Astrocyte of the cerebellum (primary cell): ENCODE measurements around the gene ATP6V0D1.

Experiments
- DNase-seq: peaks from one replicate; pipeline ENCODE4 v3.0.0-alpha.2; 2011; ENCODE audit warnings: low read depth
- H3K4me3 ChIP-seq: 2 replicates; pipeline ENCODE4 v1.5.1; 2011; ENCODE audit warnings: mild to moderate bottlenecking, low read depth, low read length, moderate library complexity
- CTCF ChIP-seq: IDR thresholded peaks from 2 replicates; pipeline ENCODE4 v1.5.1; 2012; ENCODE audit warnings: low read length, low read depth, moderate library complexity, mild to moderate bottlenecking; ENCODE audit errors: missing control alignments
- in situ Hi-C: cut with HindIII; loops from 2 replicates; pipeline ENCODE4 v1.10.0; 2017; ENCODE audit warnings: low sequenced_read_pairs

ATP6V0D1 gene

GRCh38 chr16:67446968-67447507, 33.9 kb downstream of the ATP6V0D1 start:
- DNase-seq: no peak
- H3K4me3 ChIP-seq: no peak overlapping the region
- in situ Hi-C loops: loop anchor here (10.0 kb wide), 2 partner anchors 92 to 182 kb away; no protein-coding TSS in a partner anchor
- TF ChIP-seq CTCF: no peak

GRCh38 chr16:67445913-67446907, 34.7 kb downstream of the ATP6V0D1 start:
- no peak for TF ChIP-seq CTCF
- in situ Hi-C loops: loop anchor here (10.0 kb wide), 2 partner anchors 91 to 181 kb away; no protein-coding TSS in a partner anchor
- H3K4me3 ChIP-seq: no peak overlapping the region
- DNase-seq: no peak

- no peak overlapping the region for H3K4me3 ChIP-seq
- in situ Hi-C loops: loop anchor here (10.0 kb wide), 2 partner anchors 91 to 181 kb away; no protein-coding TSS in a partner anchor
- DNase-seq: no peak
- TF ChIP-seq CTCF: no peak
These were observed 35.5 kb downstream of the ATP6V0D1 start for GRCh38 chr16:67445441-67445912.

- no peak for TF ChIP-seq CTCF
- in situ Hi-C loops: loop anchor here (10.0 kb wide), 2 partner anchors 90 to 180 kb away; no protein-coding TSS in a partner anchor
- H3K4me3 ChIP-seq: no peak overlapping the region
- DNase-seq: no peak
These were observed 35.9 kb downstream of the ATP6V0D1 start for GRCh38 chr16:67445126-67445426.

GRCh38 chr16:67444259-67445125, 36.5 kb downstream of the ATP6V0D1 start:
- in situ Hi-C loops: loop anchor here (5.0 to 10.0 kb wide), 3 partner anchors 62 to 180 kb away; no protein-coding TSS in a partner anchor
- no peak for DNase-seq

More at GRCh38 chr16:67444259-67445125, 36.5 kb downstream of the ATP6V0D1 start:
- no peak for TF ChIP-seq CTCF
- H3K4me3 ChIP-seq: no peak overlapping the region
